OCI-LY1 (cell line): ENCODE data around the gene CCDC154.

Experiments
- H2AFZ ChIP-seq: fragments of 200-600 bp; sonication (generic), shearing (Covaris generic); 2 replicates; pipeline ENCODE4 v1.6.0; 2014; ENCODE audit warnings: antibody characterized with exemption, mild to moderate bottlenecking, low read length
- H3F3A ChIP-seq: fragments of 200-600 bp; sonication (generic), shearing (Covaris generic); 2 replicates; pipeline ENCODE4 v1.6.0; 2014; ENCODE audit warnings: mild to moderate bottlenecking, antibody characterized with exemption, low read length, moderate library complexity; ENCODE audit not compliant: insufficient read depth
- H3K27ac ChIP-seq: fragments of 200-600 bp; sonication (generic); 2 replicates; pipeline ENCODE4 v1.5.1; 2014; ENCODE audit warnings: low read length, mixed run types, mild to moderate bottlenecking, low read depth; ENCODE audit not compliant: poor library complexity, severe bottlenecking
- H3K27me3 ChIP-seq: fragments of 200-600 bp; sonication (generic); 2 replicates; pipeline ENCODE4 v1.6.0; 2014; ENCODE audit warnings: antibody characterized with exemption, mild to moderate bottlenecking, low read length, moderate library complexity; ENCODE audit not compliant: insufficient read depth
- H3K36me3 ChIP-seq: fragments of 200-600 bp; sonication (generic); 2 replicates; pipeline ENCODE4 v1.6.1; 2014; ENCODE audit warnings: mild to moderate bottlenecking, antibody characterized with exemption, low read length, moderate library complexity, mixed read lengths; ENCODE audit not compliant: insufficient read depth
- H3K4me1 ChIP-seq: fragments of 200-600 bp; sonication (generic); 2 replicates; pipeline ENCODE4 v1.5.1; 2014; ENCODE audit warnings: mild to moderate bottlenecking, low read length, moderate library complexity; ENCODE audit not compliant: insufficient read depth, severe bottlenecking
- H3K4me2 ChIP-seq: fragments of 200-600 bp; sonication (generic), shearing (Covaris generic); 2 replicates; pipeline ENCODE4 v1.6.1; 2014; ENCODE audit warnings: low read length
- H3K4me3 ChIP-seq: fragments of 200-600 bp; sonication (generic); 2 replicates; pipeline ENCODE4 v1.5.1; 2014; ENCODE audit warnings: low read length, low read depth, mild to moderate bottlenecking, mixed read lengths; ENCODE audit not compliant: poor library complexity, severe bottlenecking
- H3K79me2 ChIP-seq: fragments of 200-600 bp; shearing (Covaris generic); 2 replicates; pipeline ENCODE4 v1.6.1; 2016; ENCODE audit warnings: mixed run types, low read length, mixed read lengths; ENCODE audit not compliant: insufficient read depth
- H3K9ac ChIP-seq: fragments of 200-600 bp; sonication (generic), shearing (Covaris generic); 2 replicates; pipeline ENCODE4 v1.6.1; 2014; ENCODE audit warnings: mild to moderate bottlenecking, low read length, mixed read lengths
- H3K9me2 ChIP-seq: fragments of 200-600 bp; sonication (generic), shearing (Covaris generic); 2 replicates; pipeline ENCODE4 v1.6.1; 2014; ENCODE audit warnings: low read depth, mild to moderate bottlenecking, low read length, mixed read lengths
- H3K9me3 ChIP-seq: fragments of 200-600 bp; shearing (Covaris generic); 2 replicates; pipeline ENCODE4 v1.6.1; 2014; ENCODE audit warnings: low read length, mixed read lengths
- H4K20me1 ChIP-seq: fragments of 200-600 bp; sonication (generic), shearing (Covaris generic); 2 replicates; pipeline ENCODE4 v1.6.0; 2016; ENCODE audit warnings: mild to moderate bottlenecking, low read length; ENCODE audit not compliant: insufficient read depth
- CTCF ChIP-seq: fragments of 200-600 bp; sonication (generic), shearing (Covaris generic); IDR thresholded peaks from 2 replicates; pipeline ENCODE4 v1.5.1; 2017; ENCODE audit warnings: mild to moderate bottlenecking, antibody characterized with exemption, low read length, moderate library complexity, mixed read lengths
- EZH2 ChIP-seq: fragments of 200-600 bp; sonication (generic), shearing (Covaris generic); IDR thresholded peaks from 2 replicates; pipeline ENCODE4 v1.8.0; 2017; ENCODE audit warnings: borderline replicate concordance, mixed run types, mild to moderate bottlenecking, antibody characterized with exemption, low read length, moderate library complexity, mixed read lengths

Gene CCDC154

GRCh38 chr16:1433263-1433560, 11.1 kb downstream of the CCDC154 start:
- Histone ChIP-seq H3K79me2 (no peaks in the 10 kb centered on the region), H2AFZ (no peak overlapping the region), H3K9me2 (no peaks in the 10 kb centered on the region), H3K27me3 (no peaks in the 10 kb centered on the region; the same call in 1 of the 2 replicates), H4K20me1 (no peaks in the 10 kb centered on the region), H3K4me2 (no peak overlapping the region), H3K4me3 (no peak overlapping the region), H3F3A (no peaks in the 10 kb centered on the region), H3K9ac (no peak overlapping the region), H3K27ac (no peak overlapping the region), H3K9me3 (no peaks in the 10 kb centered on the region), H3K4me1 (no peaks in the 10 kb centered on the region), H3K36me3 (no peaks in the 10 kb centered on the region)
- no peak for TF ChIP-seq CTCF
- no peak for TF ChIP-seq EZH2

- H2AFZ ChIP-seq = no peak overlapping the region
- no peaks in the 10 kb centered on the region for H3K9me2 ChIP-seq
- no peaks in the 10 kb centered on the region for H3K9me3 ChIP-seq
- TF ChIP-seq EZH2 = no peak
- no peak for TF ChIP-seq CTCF
- H3K79me2 ChIP-seq = no peaks in the 10 kb centered on the region
- no peak overlapping the region for H3K9ac ChIP-seq
- peaks cover 4% of the 10 kb centered on the region; the same call in 1 of the 2 replicates for H3K27me3 ChIP-seq
- H3K36me3 ChIP-seq = no peaks in the 10 kb centered on the region
- no peaks in the 10 kb centered on the region for H3F3A ChIP-seq
- H3K4me3 ChIP-seq = no peak overlapping the region
- no peaks in the 10 kb centered on the region for H3K4me1 ChIP-seq
- no peak overlapping the region for H3K4me2 ChIP-seq
- no peak overlapping the region for H3K27ac ChIP-seq
- no peaks in the 10 kb centered on the region for H4K20me1 ChIP-seq
These were observed 11.7 kb downstream of the CCDC154 start for GRCh38 chr16:1432388-1433262.

GRCh38 chr16:1431497-1432270, 12.7 kb downstream of the CCDC154 start:
- H3F3A ChIP-seq = no peaks in the 10 kb centered on the region
- H3K36me3 ChIP-seq = no peaks in the 10 kb centered on the region
- H3K4me1 ChIP-seq = no peaks in the 10 kb centered on the region
- H2AFZ ChIP-seq = no peak overlapping the region
- no peaks in the 10 kb centered on the region for H4K20me1 ChIP-seq
- TF ChIP-seq EZH2 (no peak), CTCF (no peak)
- peaks cover 14% of the 10 kb centered on the region for H3K27me3 ChIP-seq
- H3K9ac ChIP-seq = no peak overlapping the region
- no peak overlapping the region for H3K27ac ChIP-seq
- H3K4me2 ChIP-seq = no peak overlapping the region
- H3K9me2 ChIP-seq = no peaks in the 10 kb centered on the region
- H3K9me3 ChIP-seq = no peaks in the 10 kb centered on the region
- H3K4me3 ChIP-seq = no peak overlapping the region
- no peaks in the 10 kb centered on the region for H3K79me2 ChIP-seq
